NCI-H524 (cell line): ENCODE results near the gene CES4A.
A peak's percentile ranks its signal among the peaks of the same experiment; 100 is the strongest.
"Not testable (repeated sequence)": the region's sequence is repeated elsewhere in the genome, so short reads cannot be mapped to it uniquely, and the experiment has no call there.

Experiments used
- DNase-seq, 2 experiments: peaks; one replicate each; lab custom pipeline; 2025; lab: John Stamatoyannopoulos, UW

The CES4A gene

DNA sequence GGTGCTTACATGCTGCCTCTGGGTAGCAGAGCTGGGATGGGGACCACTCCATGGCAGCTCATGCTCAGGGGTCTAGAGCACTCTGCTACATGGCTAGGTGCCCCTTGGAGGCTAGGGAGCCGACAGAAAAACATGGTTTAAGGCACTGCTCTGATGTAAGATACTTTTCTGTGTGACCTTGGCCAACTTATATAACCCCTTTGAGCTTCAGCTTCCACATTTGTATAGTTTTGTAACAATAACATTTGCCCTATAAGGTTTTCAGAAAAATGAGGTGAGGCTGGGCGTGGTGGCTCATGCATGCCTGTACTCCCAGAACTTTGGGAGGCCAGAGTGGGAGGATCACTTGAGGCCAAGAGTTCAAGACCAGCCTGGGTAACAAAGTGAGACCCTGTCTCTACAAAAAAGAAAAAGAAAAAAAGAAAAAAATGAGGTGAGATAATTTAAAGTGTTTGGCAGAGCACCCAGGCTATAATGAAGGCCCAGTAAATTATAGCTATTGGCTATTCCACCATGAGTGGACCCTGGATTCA is 3.2 kb downstream of the CES4A start:
- DNase-seq: no peak

DNA sequence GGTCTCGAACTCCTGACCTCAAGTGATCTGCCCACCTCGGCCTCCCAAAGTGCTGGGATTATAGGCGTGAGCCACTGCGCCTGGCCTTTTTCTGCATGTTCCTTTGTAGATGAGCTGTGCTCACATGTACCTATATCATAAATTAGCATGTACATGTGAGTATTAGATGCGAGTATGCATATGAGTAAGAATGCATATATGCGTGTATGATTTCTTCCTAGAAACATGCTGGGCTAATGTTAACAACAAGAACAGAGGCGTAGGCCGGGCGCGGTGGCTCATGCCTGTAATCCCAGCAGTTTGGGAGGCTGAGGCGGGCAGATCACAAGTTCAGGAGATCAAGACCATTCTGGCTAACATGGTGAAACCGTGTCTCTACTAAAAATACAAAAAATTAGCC is 5.2 kb downstream of the CES4A start:
- DNase-seq: not testable (repeated sequence)

DNA sequence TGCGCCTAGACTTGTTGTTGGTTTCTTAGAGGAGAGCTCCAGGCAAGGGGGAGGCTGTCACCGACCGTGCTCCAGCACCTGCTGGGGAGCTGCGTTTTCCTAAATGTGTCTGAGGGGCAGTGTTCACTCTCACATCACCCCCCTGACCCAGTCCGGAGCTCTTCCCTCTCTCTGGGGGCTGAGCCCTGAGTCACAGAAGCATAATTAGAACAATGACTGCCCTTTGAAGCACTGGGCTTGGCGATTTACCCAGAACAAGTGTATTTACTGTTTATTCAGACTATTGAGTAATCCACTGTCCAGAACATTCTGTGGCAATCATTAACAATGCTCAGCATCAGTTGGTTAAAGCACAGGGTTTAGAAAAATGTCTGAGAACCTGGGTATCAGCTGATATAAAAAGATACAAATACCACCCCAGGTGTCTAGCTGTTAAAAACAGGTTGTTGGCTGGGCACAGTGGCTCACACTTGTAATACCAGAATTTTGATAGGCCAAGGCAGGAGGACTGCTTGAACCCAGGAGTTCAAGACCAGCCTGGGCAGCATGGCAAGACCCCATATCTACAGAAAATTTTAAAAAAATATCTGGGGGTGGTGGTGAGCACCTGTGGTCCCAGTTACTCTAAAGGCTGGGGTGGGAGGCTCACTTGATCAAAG is 8.1 kb downstream of the CES4A start:
- DNase-seq: no peak

DNA sequence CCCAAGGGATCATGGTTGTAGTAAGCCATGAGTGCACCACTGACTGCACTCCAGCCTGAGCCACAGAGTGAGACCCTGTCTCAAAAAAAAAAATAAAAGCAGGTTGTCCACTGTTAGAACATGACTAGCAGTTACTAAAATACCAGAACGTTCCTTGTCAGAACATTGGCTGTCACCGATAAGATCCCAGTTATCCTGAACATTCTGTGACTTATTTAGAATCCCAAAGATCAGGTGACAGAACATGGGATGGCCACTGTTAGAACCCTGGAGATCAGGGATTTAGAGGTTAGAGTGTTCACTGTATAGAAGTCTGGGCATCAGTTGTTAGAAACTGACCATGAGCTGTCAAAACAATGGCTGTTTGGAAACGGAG is 8.6 kb downstream of the CES4A start:
- DNase-seq: no peak

DNA sequence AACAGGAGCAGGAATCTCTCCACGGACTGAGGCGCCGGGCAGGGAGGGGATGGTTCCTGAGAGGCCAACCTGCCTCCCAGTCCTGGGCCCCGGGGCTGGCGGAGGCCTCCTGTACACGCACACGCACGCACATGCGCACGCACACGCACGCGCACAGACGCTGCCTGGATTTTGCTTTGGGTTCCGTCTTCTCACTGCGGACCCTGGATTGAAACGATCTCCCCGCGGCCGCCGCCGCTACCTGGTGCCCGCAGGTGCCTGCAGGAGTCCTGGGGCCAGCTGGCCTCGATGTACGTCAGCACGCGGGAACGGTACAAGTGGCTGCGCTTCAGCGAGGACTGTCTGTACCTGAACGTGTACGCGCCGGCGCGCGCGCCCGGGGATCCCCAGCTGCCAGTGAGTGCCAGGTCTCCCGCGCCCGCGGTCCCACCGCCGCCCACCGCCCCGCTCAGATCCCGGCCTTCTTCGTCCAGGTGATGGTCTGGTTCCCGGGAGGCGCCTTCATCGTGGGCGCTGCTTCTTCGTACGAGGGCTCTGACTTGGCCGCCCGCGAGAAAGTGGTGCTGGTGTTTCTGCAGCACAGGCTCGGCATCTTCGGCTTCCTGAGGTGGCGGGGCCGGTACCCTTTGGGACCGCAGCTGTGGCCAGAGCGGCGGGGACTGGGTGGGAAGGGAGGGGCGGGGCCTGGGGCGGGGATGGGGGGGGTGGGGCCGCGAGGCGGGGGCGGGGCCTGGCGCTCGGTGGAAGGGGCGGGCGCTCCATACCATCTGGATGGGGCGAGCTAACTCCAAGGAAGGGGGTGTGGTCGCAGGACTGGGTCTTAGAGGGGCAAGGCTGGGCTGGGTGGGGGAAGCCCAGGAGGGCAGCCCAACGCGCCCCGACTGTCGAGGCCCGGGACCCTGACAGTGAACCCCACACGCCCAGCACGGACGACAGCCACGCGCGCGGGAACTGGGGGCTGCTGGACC is 12.3 kb downstream of the CES4A start:
- DNase-seq: peak; percentile 64 to 73

DNA sequence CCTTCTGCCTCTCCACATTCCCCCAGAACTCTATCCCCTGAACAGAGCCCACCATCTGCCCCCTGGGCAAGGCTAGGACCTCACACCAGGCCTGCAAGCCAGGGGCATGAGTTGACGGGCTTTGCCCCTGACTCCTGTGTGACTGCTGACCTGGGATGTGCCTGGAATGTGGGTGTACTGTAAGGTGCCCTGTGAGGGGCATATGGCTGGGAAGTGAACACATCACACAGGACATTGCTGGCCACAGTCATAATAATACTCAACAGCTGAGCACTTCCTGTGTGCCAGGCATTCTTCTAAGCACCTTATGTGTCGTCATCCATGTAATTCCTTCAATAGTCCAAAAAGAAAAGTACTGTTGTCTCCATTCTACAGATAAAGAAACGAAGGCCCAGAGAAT is 13.3 kb downstream of the CES4A start:
- DNase-seq: no peak

DNA sequence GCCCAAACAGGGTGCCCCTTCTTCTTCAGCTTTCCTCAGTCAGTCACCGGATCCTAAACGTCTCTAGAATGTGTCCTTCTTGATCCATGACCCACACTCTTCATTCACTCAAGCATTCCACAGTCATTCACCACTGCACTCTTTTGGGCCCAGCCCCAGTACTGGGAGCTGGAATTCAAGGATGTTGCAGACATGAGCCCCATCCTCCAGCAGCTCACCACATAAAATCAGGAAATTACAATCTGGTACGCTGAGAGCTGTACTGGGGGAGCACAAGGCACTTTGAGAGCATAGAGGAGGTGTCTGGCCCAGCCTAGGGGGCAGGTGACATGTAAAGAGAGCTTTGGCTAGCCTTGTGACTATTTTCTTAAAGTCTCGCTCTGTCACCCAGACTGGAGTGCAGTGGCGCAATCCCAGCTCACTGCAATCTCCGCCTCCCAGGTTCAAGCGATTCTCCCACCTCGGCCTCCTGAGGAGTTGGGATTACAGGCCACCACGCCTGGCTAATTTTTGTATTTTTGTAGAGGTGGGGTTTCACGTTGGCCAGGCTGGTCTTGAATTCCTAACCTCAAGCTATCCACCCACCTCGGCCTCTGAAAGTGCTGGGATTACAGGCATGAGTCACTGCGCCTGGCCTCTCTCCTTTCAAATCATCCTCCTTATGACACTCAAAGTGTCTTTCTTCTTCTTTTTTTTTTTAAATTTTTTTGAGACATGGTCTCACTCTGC is 18.7 kb downstream of the CES4A start:
- no peak for DNase-seq

DNA sequence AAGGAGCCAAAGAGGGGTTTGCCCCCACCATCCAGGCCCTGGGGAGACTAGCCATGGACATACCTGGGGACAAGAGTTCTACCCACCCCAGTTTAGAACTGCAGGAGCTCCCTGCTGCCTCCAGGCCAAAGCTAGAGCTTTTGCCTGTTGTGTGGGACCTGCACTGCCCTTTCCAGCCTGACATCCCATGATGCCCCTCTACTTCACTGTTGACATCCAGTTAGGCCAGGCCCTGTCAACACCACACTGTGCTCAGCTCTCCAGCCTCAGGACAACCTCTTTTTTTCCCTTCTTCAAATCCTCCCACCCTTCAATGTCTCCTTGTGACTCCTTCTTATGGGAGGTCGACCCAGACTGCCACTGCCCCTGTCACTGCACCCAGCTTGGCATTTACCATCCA is 20.8 kb downstream of the CES4A start:
- no peak for DNase-seq

DNA sequence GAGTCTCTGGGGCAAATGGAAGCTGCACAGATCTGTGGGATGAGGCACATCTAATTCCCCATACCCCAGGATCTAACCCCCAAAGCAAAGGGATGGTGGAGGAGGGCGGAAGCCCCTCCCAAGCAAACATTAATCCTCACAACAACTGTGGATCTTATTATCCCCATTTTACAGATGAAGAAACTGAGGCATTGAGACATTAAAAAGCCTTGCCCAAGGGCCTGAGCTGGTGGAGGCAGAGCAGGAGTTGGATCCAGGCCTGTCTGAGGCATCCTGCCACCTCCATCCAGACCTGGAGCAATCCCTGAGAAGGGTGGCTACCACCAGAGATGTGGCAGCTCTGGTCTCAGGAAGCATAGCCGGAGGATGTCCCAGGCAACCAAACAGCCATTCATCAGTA is 22.9 kb downstream of the CES4A start:
- no peak for DNase-seq

DNA sequence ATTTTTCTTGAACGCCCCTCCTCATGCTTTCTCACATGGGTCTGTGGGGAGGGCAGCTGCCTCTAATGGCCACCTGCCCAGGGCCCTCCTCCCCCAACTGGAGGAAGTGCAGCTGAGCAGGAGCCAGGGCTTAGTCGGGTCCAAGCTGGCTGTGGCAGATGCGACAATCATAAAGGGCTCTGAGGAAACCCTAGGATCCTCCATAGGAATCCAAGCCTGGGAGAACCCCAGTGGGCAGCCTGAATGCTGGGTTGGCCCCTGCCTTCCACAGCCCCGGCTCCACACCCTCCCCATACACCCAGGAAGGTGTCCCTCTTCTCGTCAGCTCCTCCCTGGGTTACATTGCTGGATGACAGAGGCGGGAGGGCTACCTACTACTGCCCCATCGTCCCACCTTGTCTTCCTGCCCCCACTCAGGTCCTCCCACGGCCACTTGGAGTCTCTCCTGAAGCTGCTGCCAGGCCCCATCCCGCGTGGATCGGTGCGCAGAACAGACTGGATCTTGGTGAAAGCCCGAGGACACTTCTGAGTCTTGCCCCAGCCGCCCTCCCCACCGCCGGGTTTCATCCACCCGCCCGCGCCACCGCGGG is 24.9 kb downstream of the CES4A start:
- DNase-seq: peak; percentile 75 to 89

DNA sequence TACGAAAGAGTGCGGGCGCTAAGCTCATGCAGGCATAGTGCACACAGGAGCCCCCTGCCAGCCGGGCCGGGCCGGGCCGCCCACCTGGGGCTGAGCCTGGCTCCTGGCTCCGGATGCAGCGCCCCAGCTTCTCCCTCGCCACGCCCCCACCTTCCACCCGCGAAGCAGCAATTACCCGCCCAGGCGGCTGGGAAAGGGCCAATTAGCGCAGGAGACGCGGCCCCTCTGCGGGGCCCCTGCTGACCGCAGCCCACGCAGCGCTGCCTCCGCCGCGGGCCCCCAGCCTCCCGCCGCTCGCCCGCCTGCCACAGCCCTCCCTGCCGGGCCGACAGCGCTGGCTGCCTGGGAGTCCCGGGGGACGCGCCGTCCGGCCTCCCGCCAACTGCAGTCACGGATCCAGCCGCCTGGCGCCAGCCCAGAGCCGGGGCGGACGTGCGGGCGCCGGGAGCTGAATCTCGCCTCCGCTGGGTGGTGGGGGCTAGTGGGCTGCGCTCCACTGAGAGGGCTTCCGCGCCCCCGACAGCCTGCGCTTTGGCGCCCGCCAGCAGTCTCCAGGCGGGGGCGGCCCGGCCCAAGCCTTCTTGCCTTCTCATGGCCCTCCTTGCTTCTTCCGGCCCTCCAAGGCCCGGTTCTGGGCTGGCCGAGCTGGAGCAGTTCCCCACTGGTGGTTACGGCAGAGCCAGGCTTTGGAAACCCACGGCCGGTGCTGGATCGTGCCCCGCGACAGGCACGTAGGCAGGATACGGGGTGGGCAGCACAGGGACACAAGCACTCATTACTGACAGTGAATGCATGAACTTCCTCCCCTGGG is 25.6 kb downstream of the CES4A start:
- DNase-seq: peak; percentile 59 to 71

DNA sequence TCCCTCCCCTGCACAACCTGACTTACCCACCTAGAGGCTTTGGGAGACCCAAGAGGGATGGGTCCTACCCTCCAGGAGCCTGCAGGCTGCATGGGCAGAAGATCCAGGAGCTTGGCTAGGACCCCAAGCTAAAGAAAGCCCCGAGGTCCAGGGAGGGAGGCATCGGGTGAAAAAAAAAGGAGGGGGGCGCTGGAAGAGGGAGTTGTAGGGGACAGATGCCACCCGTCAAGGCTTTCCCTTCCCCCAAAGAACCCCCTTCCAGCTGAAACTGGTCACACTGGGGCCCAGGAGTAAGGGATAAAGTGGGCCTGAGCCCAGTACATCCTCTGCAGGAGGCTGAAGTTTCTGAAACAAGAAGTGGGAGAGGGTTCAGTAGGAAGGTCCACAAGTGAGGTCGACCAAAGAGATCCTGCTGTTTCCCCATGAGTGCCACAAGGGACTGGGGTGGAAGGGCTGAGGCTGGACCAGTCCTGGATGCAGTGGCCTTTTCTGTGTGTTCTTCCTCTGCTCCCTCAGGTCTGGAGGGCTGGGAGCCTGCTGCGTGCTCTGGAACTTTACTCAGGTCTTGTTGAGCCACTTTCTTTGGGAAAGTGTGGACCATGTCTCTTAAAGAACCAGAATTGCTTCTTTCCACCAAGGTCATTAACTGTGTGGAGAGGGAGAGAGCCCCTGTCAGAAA is 26.4 kb downstream of the CES4A start:
- DNase-seq: peak in 1 of 2 experiments; percentile 32

DNA sequence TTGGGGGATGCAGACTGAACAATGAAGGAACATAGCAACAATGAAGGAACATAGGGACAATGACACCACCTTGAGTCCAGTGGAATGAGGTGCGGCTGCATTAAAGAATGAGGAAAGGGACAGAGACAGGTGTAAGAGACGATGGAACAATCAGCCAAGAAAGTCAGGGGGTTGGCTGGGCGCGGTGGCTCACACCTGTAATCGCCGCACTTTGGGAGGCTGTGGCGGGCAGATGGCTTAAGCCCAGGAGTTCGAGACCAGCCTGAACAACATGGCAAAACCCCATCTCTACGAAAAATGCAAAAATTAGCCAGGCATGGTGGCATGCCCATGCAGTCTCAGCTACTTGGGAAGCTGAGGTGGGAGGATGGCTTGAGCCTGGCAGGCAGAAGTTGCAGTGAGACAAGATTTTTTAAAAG is 26.9 kb downstream of the CES4A start:
- DNase-seq: peak in 1 of 2 experiments; percentile 57

DNA sequence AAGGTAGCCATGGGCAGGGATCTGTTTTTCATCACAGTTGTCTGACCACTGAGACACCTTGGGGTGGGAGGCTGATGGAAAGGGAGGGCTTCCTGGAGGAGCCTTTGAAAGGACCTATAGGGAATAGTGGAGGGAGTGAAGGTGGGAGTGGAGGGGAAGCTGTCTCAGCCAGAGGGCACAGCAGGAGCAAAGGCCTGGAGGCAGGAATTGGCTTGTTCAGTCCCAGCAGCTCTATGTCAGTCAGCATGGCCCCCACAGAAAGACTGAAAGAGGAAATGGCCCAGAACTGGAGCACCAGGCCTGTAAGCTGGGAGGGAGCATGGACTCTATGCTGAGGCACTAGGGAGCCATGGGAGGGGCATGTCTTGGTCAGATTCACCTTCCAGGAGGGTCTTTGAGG is 27.8 kb downstream of the CES4A start:
- no peak for DNase-seq

DNA sequence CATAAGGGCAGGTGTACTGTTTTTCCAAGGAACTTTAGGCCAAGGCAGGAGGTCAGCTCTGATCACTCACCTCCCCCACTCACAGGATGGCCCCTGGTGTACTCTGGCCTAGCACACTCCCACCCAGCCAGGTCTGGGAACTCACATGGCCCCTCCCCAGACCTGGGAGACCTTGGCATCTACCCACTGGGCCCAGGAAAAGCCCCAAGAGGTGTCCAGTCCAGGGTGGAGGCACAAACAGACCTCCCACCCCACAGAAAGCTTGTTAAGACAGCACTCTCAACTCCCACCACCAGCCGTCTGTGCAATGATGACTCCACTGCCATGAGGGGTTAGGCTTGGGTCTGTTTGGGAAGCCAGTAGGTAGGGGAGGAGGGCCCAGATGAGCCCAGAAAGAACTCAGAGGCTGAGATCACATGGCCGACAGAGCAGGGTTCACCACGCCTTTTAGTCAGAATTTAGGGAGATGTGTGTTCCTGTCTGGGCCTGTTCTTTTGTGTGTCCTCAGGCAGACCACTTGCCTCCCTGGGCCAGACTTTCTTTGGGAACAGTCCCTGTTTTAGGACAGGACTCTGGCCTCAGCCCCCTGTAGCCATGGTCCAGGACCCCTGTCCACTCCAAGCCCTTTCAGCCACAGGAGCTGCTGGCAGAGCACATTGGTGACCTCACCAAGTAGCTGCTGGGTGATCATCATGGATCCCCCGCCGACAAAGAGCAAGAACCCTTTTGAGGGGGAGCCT is 28.5 kb downstream of the CES4A start:
- DNase-seq: no peak

DNA sequence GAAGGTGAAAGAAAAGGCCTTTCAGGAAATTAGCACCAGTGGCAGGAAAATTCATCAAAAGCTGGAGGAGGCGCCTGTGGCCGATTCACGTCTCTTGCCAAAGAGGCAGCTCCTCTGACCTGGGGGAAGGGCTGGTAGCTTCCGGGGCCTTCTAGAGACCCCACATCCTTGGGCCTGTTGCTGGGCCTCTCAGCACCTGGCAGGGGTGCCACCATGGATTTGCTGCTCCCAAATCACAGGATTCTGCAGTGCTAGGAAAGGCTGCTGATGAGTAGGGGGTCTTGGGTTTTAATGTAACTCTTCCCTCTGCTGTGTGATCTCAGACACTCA is 29.0 kb downstream of the CES4A start:
- no peak for DNase-seq

DNA sequence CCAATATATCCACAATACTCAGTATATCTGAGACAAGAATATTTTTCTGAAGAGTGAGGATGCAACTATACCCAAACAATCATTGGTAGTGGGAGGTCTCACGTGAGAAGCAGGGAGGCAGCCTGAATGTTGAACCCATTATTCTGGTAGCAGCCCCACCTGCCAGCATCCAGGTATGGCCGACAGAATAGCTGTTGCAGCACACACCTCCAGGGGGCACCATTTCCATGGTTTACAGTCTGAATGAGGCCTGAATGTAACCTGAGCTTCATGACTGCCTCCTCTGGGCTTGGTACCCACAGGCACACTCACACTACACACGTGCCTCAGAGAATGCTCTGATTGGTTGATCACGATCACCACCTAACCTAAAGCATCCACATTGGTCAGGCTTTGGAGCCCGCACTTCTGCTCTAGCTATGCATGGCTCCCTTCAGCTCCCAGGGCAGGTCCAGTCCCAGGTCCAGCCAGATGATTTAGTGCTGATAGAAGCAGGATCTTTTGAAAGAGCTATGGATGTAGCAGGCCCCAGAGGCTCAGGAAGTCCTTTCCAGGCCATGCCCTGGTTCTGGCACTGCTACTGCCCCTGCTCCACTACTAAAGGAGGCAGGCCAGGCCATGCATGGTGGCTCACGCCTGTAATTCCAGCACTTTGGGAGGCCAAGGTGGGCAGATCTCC is 29.6 kb downstream of the CES4A start:
- peak; percentile 96 to 98 for DNase-seq

DNA sequence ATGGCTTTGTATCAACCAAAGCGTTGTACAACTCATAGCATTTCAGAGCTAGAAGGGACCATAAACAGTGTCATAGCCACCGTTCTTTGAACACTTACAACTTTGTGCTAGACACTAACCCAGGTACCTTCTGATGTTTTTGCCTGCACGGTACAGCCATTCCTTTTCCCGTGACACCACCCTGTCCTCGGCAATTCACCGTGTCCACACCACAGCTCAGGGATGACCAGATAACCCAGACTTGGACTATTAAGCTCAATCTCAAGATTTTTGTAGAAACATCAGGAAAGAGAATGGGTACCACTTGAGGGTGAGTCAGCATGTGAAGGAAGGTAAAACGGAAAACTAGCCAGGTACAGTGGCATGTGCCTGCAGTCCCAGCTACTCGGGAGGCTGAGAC is 30.8 kb downstream of the CES4A start:
- DNase-seq: no peak

DNA sequence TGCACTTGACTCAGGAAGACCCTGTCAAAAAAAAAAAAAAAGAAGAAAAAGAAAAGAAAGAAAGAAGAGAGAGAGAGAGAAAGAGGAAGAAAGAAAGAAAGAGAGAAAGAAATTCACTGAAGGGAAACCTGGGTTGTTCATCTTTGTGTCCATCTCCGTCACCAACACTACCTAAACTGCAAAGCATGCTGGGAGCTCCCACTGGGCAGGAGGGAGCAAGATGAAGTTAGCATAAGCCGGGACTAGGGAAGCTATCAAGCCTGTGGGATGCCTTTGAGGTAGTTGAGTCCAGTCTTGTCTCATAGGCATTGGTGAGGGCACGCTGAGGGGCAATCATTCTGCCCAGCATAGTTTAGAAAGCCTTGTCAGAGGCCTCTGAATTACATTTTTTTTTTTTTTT is 32.9 kb downstream of the CES4A start:
- DNase-seq: no peak
